ENCODE results near the gene FLNC.
A peak's percentile ranks its signal among the peaks of the same experiment; 100 is the strongest.

The FLNC gene

GRCh38 chr7:128793181-128793547 lies 37.0 kb upstream of the FLNC start:
- peaks cover 32% of the 10 kb centered on the region for H3K36me3 ChIP-seq
- no peaks in the 10 kb centered on the region for H3K27me3 ChIP-seq
- no peaks in the 10 kb centered on the region for H3K4me1 ChIP-seq
- DNase-seq = no peak
- no peak; the same call in 1 of the 2 replicates for TF ChIP-seq CTCF (IDR thresholded peaks at IDR 0.05; ENCODE audit: low read depth, low read length)
- peak overlapping the region; percentile 94 for H3K4me3 ChIP-seq (ENCODE audit: low read depth, low read length)
- no peaks in the 10 kb centered on the region for H3K9me3 ChIP-seq

DNA sequence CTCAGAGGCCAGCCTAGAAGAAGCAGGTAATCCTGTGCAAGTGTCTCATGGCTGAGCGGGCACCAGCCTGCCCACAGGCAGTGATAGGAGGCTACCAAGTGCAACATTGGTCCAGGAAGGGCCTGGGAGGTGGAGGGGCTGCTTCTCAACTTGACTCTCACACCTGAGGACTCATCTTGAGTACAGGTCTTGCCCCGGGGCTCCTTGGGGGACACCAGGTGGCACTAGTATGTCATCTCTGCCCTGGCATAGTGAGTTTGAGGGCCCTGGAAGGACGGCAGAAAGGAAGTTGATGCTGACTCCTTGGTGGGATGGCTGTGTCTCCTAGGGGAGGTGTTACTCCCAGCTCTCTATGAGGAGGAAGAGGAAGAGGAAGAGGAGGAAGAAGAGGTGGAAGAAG lies 36.2 kb upstream of the FLNC start:
- Histone ChIP-seq H3K9me3 (no peaks in the 10 kb centered on the region), H3K27me3 (no peaks in the 10 kb centered on the region), H3K4me1 (no peaks in the 10 kb centered on the region), H3K36me3 (peaks cover 32% of the 10 kb centered on the region), H3K4me3 (ENCODE audit: low read depth, low read length) (no peak overlapping the region)
- no peak for TF ChIP-seq CTCF (IDR thresholded peaks at IDR 0.05; ENCODE audit: low read depth, low read length)
- DNase-seq = no peak

GRCh38 chr7:128794436-128794835 lies 35.8 kb upstream of the FLNC start:
- no peak for TF ChIP-seq CTCF (IDR thresholded peaks at IDR 0.05; ENCODE audit: low read depth, low read length)
- H3K36me3 ChIP-seq = peaks cover 32% of the 10 kb centered on the region
- no peaks in the 10 kb centered on the region for H3K9me3 ChIP-seq
- H3K4me1 ChIP-seq = no peaks in the 10 kb centered on the region
- H3K27me3 ChIP-seq = no peaks in the 10 kb centered on the region
- H3K4me3 ChIP-seq (ENCODE audit: low read depth, low read length) = no peak overlapping the region
- DNase-seq = no peak

DNA sequence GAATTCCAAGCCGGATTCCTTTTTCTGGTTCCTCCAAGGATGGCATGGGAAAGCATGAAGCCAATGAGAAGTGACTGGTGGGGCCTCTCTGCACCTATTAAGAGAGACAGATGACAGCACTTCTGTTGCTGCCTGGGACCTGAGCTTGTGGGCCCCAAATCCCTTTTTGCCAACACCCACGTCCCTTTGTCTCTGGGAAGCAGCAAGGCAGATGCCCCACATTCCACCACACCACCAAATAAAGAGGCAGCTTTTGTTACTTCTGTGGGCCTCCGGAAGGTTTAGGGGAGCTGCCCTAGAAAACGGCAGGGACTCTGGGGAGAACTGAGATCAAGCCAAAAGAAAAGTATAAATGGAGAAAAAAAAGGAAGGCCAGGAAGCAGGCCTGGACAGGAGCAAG lies 35.1 kb upstream of the FLNC start:
- Histone ChIP-seq H3K36me3 (peaks cover 32% of the 10 kb centered on the region), H3K4me3 (ENCODE audit: low read depth, low read length) (no peak overlapping the region), H3K27me3 (no peaks in the 10 kb centered on the region), H3K4me1 (no peaks in the 10 kb centered on the region), H3K9me3 (no peaks in the 10 kb centered on the region)
- no peak for TF ChIP-seq CTCF (IDR thresholded peaks at IDR 0.05; ENCODE audit: low read depth, low read length)
- DNase-seq = no peak

DNA sequence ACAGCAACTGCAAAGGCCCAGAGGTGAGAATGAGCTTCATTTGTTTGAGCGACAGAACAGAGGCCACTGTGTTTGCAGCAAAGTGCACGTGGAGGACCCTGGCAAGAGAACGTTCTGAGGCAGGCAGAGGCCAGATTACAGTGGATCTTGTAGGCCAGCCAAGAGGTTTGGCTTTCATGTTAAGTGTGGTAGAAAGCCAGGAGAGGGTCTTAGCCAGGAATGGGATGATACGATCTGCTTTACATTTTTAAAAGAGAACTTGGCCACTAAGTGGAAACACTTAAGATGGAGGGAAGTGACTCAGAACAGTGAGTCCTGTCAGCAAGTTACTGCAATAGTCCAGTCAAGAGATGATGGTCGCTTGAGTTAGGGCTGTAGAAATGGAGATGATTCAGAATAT lies 33.9 kb upstream of the FLNC start:
- H3K36me3 ChIP-seq = peaks cover 42% of the 10 kb centered on the region
- no peaks in the 10 kb centered on the region for H3K27me3 ChIP-seq
- no peak overlapping the region for H3K4me3 ChIP-seq (ENCODE audit: low read depth, low read length)
- H3K9me3 ChIP-seq = no peaks in the 10 kb centered on the region
- no peak for DNase-seq
- H3K4me1 ChIP-seq = no peaks in the 10 kb centered on the region; the same call in 1 of the 2 replicates
- no peak for TF ChIP-seq CTCF (IDR thresholded peaks at IDR 0.05; ENCODE audit: low read depth, low read length)

DNA sequence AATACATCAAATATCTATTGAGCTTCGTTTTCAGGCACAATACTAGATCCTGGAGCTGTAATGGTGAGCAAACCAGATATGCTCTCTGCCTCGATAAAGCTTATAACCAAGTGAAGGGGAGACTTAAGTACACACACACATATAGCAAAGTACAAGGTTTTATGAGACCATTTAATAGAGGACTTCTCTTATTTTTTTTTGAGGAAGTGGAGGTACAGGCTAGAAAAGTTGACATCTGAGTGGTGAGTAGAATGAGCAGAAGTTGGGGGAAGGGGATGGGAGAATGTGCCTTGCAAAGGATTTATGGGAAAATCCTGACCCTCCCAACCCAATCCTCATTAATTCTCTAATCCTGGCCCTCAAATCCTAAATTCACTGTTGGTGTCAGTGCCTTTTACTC lies 30.8 kb upstream of the FLNC start:
- Histone ChIP-seq H3K4me3 (ENCODE audit: low read depth, low read length) (no peak overlapping the region), H3K9me3 (no peaks in the 10 kb centered on the region), H3K4me1 (no peaks in the 10 kb centered on the region; the same call in 1 of the 2 replicates), H3K36me3 (peaks cover 66% of the 10 kb centered on the region), H3K27me3 (no peaks in the 10 kb centered on the region)
- TF ChIP-seq CTCF (IDR thresholded peaks at IDR 0.05; ENCODE audit: low read depth, low read length) = no peak
- no peak for DNase-seq
